Aorta (tissue), 5 donors: ENCODE data around the gene SPDEF. TPM values are rescaled to one million over a fixed set of nuclear protein-coding genes. Genes with fewer than 3 reads are reported as not detected.

Experiments used
- ATAC-seq: fragments of 200-7000 bp; cut with Tn5 transposase; one replicate; pipeline ENCODE4 v1.9.1; 2022; ENCODE audit warnings: moderate library complexity; ENCODE audit not compliant: low FRiP score
- DNase-seq, 2 donors: peaks; one replicate each; pipeline ENCODE4 v3.0.0-alpha.2; 2020
- H3K27ac ChIP-seq, 2 donors: one replicate each; pipeline ENCODE4 v1.5.1; 2013; ENCODE audit warnings: low read length in 2 of 2, mild to moderate bottlenecking in 2 of 2, moderate library complexity in 2 of 2, control low read depth in 1 of 2, inconsistent platforms in 1 of 2, low read depth in 1 of 2
- H3K27me3 ChIP-seq, 2 donors: one replicate each; pipeline ENCODE4 v1.6.1; 2013; ENCODE audit warnings: control low read depth in 1 of 2, low read length in 1 of 2, mild to moderate bottlenecking in 1 of 2, moderate library complexity in 1 of 2; ENCODE audit not compliant: insufficient read depth in 2 of 2, control insufficient read depth in 1 of 2
- H3K36me3 ChIP-seq, 2 donors: one replicate each; pipeline ENCODE4 v1.6.1; 2013; ENCODE audit warnings: control low read depth in 1 of 2, low read length in 1 of 2, mild to moderate bottlenecking in 1 of 2; ENCODE audit not compliant: insufficient read depth in 2 of 2, control insufficient read depth in 1 of 2
- H3K4me1 ChIP-seq, 2 donors: one replicate each; pipeline ENCODE4 v1.6.1; 2013; ENCODE audit warnings: low read length in 2 of 2, control low read depth in 1 of 2, mild to moderate bottlenecking in 1 of 2, moderate library complexity in 1 of 2; ENCODE audit not compliant: insufficient read depth in 2 of 2, control insufficient read depth in 1 of 2
- H3K4me3 ChIP-seq, 2 donors: one replicate each; pipeline ENCODE4 v1.5.1; 2013; ENCODE audit warnings: low read length in 2 of 2, control low read depth in 1 of 2, mild to moderate bottlenecking in 1 of 2
- H3K9me3 ChIP-seq: one replicate; pipeline ENCODE4 v1.6.1; 2013; ENCODE audit warnings: mild to moderate bottlenecking, low read length; ENCODE audit not compliant: control insufficient read depth
- WGBS, 2 donors: extraction: QIAGEN DNeasy Blood & Tissue Kit; methylation state at CpG; one replicate each; pipeline ENCODE4 v1.1.7; 2013; 5-methylcytosine and 5-hydroxymethylcytosine counted together
- intact Hi-C, 2 donors: fragments of 100-400 bp; cut with DNase I; formaldehyde crosslinking; loops; one replicate each; pipeline versions ENCODE4 v1.14.2 to v1.15.0; 2022
- polyA plus RNA-seq, 2 donors: library from polyadenylated mRNA; stranded (reverse); fragments of 200-250 nt; gene quantifications; one replicate each; pipeline ENCODE4 v1.2.3, GENCODE V29; 2013
- total RNA-seq, 2 donors: library from RNA; stranded (reverse); fragmentation: NEBNext Ultra II Directional; extraction: Animal tissue kit (Norgen Biotek cat#: 25700); gene quantifications; one replicate each; pipeline ENCODE4 v1.2.1, GENCODE V29; 2021
- donor health status: healthy with polysubstance abuse.
- donor health status: Bipolar disorder and iron deficiency.
- donor health status: DM: no; HTN: no; CAD: no.
- donor health status: DM: no; HTN: no; CAD: no.
- donor health status: DM: yes; HTN: yes; CAD: no.

SPDEF gene
- total and polyA plus RNA-seq, 4 donors: 0.23 to 3.0 (median 0.67) TPM; not detected in 1

GRCh38 chr6:34562350-34562749 lies 6.2 kb upstream of the SPDEF start:
- H3K27me3 ChIP-seq: no peaks in the 10 kb centered on the region
- WGBS, 2 donors: 92 to 94% methylated on average over 10 of the region's 10 CpGs
- no peak for DNase-seq
- intact Hi-C loops: no loop called here
- H3K4me3 ChIP-seq: no peak overlapping the region
- no peak for ATAC-seq
- H3K27ac ChIP-seq: no peak overlapping the region
- peaks cover 1% of the 10 kb centered on the region for H3K9me3 ChIP-seq
- no peaks in the 10 kb centered on the region for H3K36me3 ChIP-seq
- no peaks in the 10 kb centered on the region for H3K4me1 ChIP-seq

GRCh38 chr6:34561227-34561530 lies 5.0 kb upstream of the SPDEF start:
- intact Hi-C loops: no loop called here
- H3K27ac ChIP-seq: no peak overlapping the region
- peaks cover 1% of the 10 kb centered on the region for H3K9me3 ChIP-seq
- no peaks in the 10 kb centered on the region for H3K4me1 ChIP-seq
- DNase-seq (no peak), ATAC-seq (no peak)
- whole genome bisulfite sequencing, 2 donors: 92 to 95% methylated on average over 2 of the region's 2 CpGs
- H3K4me3 ChIP-seq: no peak overlapping the region
- no peaks in the 10 kb centered on the region for H3K36me3 ChIP-seq
- H3K27me3 ChIP-seq: no peaks in the 10 kb centered on the region

- H3K9me3 ChIP-seq: peaks cover 1% of the 10 kb centered on the region
- WGBS, 2 donors: 67 to 69% methylated on average over 20 of the region's 20 CpGs
- H3K4me1 ChIP-seq: no peaks in the 10 kb centered on the region
- no peak overlapping the region for H3K27ac ChIP-seq
- no peak for DNase-seq
- ATAC-seq: no peak
- H3K4me3 ChIP-seq: no peak overlapping the region
- no peaks in the 10 kb centered on the region for H3K27me3 ChIP-seq
- intact Hi-C loops: no loop called here
- no peaks in the 10 kb centered on the region for H3K36me3 ChIP-seq
Measured at GRCh38 chr6:34560366-34561226, 4.5 kb upstream of the SPDEF start.

DNA sequence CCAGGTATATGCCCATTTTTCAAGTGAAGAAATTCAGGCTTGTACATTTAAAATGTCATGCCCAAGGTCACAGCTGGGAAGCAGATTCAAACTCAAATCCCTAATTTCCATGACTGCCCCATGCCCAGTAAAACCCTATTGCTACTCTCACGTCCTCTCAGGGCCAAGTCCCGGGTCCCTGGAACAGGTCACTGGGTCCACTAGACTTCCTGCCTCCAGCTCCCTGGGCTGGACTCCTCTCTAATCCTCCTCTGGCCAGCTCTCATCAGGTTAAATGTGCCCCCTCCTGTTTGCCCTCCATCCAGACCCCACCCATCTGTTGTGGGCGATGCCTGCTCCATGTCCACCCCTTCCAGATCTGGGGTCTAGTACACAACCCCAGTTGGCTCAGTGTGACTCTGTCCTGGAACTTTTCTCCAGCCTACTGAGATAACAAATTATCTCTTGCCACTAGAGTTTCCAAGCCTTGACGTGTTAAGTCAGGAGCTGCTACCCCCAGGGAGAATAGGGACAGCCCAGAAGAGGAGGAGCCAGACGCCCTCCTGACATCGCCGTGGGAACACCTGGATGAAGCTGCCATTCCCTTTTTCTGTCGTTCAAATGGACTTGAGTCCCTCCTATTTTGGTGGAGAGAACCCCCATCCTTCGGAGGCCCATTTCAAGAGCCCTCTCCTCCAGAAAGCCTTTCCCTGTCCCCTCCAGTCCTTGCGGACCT lies 3.7 kb upstream of the SPDEF start:
- WGBS, 2 donors: 72 to 73% methylated on average over 10 of the region's 10 CpGs
- Histone ChIP-seq H3K27me3 (no peaks in the 10 kb centered on the region), H3K36me3 (no peaks in the 10 kb centered on the region), H3K4me3 (no peak overlapping the region), H3K27ac (no peak overlapping the region), H3K4me1 (no peaks in the 10 kb centered on the region), H3K9me3 (peaks cover 1% of the 10 kb centered on the region)
- DNase-seq (no peak), ATAC-seq (no peak)
- intact Hi-C loops: no loop called here

DNA sequence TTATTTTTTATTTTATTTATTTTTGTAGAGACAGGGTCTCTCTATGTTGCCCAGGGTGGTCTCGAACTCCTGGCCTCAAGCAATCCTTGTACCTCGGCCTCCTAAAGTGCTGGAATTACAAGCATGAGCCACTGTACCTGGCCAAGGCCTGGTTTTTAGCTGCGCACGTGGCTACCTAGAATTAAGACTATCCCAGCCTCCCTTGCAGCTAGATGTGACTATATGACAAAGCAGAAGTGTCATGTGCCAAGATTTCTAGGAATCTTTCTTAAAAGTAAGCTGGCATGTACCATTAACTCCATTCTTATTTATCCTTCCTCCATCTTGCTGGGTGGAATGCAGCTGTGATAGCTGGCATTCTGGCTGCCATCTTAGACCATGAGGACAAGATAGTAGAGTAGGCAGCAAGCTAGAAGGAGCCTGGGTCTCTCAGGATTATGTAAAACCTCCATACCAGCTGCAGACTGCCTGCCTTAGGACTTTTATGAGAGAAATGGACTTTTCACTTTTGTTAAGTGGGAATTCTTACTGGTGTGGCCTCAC lies 2.1 kb upstream of the SPDEF start:
- no peak overlapping the region for H3K27ac ChIP-seq
- ATAC-seq (no peak), DNase-seq (no peak)
- no peak overlapping the region for H3K4me3 ChIP-seq
- 95 to 97% methylated on average over 4 of the region's 4 CpGs for WGBS, 2 donors
- intact Hi-C loops: no loop called here
- no peaks in the 10 kb centered on the region for H3K4me1 ChIP-seq
- peaks cover 1% of the 10 kb centered on the region for H3K9me3 ChIP-seq
- no peaks in the 10 kb centered on the region for H3K27me3 ChIP-seq
- no peaks in the 10 kb centered on the region for H3K36me3 ChIP-seq

DNA sequence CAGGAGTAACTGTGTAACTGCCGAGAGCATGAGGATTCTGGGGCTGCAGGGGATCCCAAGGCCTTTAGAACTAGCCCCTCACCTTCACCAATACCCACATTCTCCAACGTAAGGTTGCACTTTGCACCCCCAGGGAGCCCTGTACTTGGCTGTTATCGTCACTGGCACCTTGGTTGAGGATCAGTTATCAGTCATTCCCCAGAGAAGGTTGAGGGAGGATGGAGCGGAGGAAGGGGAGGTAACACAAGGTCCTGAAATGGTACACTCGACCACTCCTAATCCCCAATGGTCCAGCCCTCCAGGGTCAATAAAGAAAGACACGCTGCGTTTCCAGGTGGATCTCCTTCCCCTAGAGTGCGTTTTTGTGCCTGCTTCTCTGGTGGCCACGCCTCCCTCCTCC lies 1.1 kb upstream of the SPDEF start:
- intact Hi-C loops: no loop called here
- peaks cover 1% of the 10 kb centered on the region for H3K9me3 ChIP-seq
- H3K27me3 ChIP-seq: no peaks in the 10 kb centered on the region
- DNase-seq (no peak), ATAC-seq (no peak)
- no peak overlapping the region for H3K4me3 ChIP-seq
- no peaks in the 10 kb centered on the region for H3K36me3 ChIP-seq
- no peak overlapping the region for H3K27ac ChIP-seq
- 90 to 91% methylated on average over 9 of the region's 9 CpGs for WGBS, 2 donors
- no peaks in the 10 kb centered on the region for H3K4me1 ChIP-seq

GRCh38 chr6:34556493-34556892 lies 364 bp upstream of the SPDEF start:
- H3K27me3 ChIP-seq: no peaks in the 10 kb centered on the region
- H3K4me1 ChIP-seq: no peaks in the 10 kb centered on the region
- ATAC-seq: no peak
- H3K4me3 ChIP-seq: no peak overlapping the region
- peaks cover 1% of the 10 kb centered on the region for H3K9me3 ChIP-seq
- DNase-seq: no peak
- H3K36me3 ChIP-seq: no peaks in the 10 kb centered on the region
- WGBS, 2 donors: 86 to 88% methylated on average over 9 of the region's 9 CpGs
- intact Hi-C loops: no loop called here
- H3K27ac ChIP-seq: no peak overlapping the region

- Histone ChIP-seq H3K27ac (no peak overlapping the region), H3K4me3 (no peak overlapping the region), H3K36me3 (no peaks in the 10 kb centered on the region), H3K27me3 (no peaks in the 10 kb centered on the region), H3K9me3 (peaks cover 1% of the 10 kb centered on the region), H3K4me1 (no peaks in the 10 kb centered on the region)
- 81 to 83% methylated on average over 8 of the region's 8 CpGs for WGBS, 2 donors
- ATAC-seq (no peak), DNase-seq (no peak)
- intact Hi-C loops: no loop called here
Measured at GRCh38 chr6:34555328-34555727, 801 bp downstream of the SPDEF start.

DNA sequence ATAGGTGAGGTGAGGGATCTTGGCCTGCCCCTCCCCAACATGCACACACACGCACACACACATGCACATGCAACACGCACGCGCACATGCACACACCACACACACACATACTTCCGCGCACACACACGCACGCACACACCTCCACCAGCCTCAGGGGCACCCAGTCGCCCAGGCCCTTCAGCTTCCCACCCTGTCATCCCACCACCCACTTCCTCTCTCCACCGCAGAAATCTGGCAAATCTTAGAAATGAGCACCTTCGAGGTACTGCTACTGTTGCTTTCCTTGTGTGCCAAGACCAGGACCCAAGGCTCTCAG lies 1.2 kb downstream of the SPDEF start:
- intact Hi-C loops: no loop called here
- DNase-seq (no peak), ATAC-seq (no peak)
- Histone ChIP-seq H3K4me3 (no peak overlapping the region), H3K9me3 (peaks cover 1% of the 10 kb centered on the region), H3K4me1 (no peaks in the 10 kb centered on the region), H3K27ac (no peak overlapping the region), H3K36me3 (no peaks in the 10 kb centered on the region), H3K27me3 (no peaks in the 10 kb centered on the region)
- 91 to 92% methylated on average over 11 of the region's 11 CpGs for WGBS, 2 donors
